Measurements from ENCODE around the gene CFAP126.

The CFAP126 gene

GRCh38 chr1:161390559-161390858, 22.8 kb upstream of the CFAP126 start (continued):
- TF ChIP-seq, protein P1, sequence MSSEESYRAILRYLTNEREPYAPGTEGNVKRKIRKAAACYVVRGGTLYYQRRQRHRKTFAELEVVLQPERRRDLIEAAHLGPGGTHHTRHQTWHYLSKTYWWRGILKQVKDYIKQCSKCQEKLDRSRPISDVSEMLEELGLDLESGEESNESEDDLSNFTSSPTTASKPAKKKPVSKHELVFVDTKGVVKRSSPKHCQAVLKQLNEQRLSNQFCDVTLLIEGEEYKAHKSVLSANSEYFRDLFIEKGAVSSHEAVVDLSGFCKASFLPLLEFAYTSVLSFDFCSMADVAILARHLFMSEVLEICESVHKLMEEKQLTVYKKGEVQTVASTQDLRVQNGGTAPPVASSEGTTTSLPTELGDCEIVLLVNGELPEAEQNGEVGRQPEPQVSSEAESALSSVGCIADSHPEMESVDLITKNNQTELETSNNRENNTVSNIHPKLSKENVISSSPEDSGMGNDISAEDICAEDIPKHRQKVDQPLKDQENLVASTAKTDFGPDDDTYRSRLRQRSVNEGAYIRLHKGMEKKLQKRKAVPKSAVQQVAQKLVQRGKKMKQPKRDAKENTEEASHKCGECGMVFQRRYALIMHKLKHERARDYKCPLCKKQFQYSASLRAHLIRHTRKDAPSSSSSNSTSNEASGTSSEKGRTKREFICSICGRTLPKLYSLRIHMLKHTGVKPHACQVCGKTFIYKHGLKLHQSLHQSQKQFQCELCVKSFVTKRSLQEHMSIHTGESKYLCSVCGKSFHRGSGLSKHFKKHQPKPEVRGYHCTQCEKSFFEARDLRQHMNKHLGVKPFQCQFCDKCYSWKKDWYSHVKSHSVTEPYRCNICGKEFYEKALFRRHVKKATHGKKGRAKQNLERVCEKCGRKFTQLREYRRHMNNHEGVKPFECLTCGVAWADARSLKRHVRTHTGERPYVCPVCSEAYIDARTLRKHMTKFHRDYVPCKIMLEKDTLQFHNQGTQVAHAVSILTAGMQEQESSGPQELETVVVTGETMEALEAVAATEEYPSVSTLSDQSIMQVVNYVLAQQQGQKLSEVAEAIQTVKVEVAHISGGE (tag by site-specific recombination; conservative IDR thresholded peaks at IDR 0.05; ENCODE audit: low read depth), result 0 out of 2 replicates have a peak, but pooled peaks have one; percentile 43
- TF ChIP-seq ZNF548 (tag by site-specific recombination; IDR thresholded peaks at IDR 0.05) (no peak), SALL2 (tag by site-specific recombination; IDR thresholded peaks at IDR 0.05; ENCODE audit: borderline replicate concordance) (no peak), ZNF560 (tag by site-specific recombination; IDR thresholded peaks at IDR 0.05; ENCODE audit: borderline replicate concordance) (no peak), ZNF155 (tag by site-specific recombination; IDR thresholded peaks at IDR 0.05) (no peak), ZNF19 (tag by site-specific recombination; IDR thresholded peaks at IDR 0.05; ENCODE audit: low read depth) (no peak), SETDB1 (IDR thresholded peaks at IDR 0.05; ENCODE audit: insufficient read length, low read length) (no peak), ZNF394 (tag by site-specific recombination; IDR thresholded peaks at IDR 0.05; ENCODE audit: borderline replicate concordance) (no peak), PRDM1 (tag by site-specific recombination; IDR thresholded peaks at IDR 0.05) (0 out of 2 replicates have a peak, but pooled peaks have one; percentile 2), ZNF26 (tag by site-specific recombination; IDR thresholded peaks at IDR 0.05) (no peak), WT1 (tag by site-specific recombination; IDR thresholded peaks at IDR 0.05) (no peak), ZNF24 (tag by site-specific recombination; IDR thresholded peaks at IDR 0.05) (no peak), MZF1 (tag by site-specific recombination; IDR thresholded peaks at IDR 0.05; ENCODE audit: borderline replicate concordance) (no peak), BCL11A (tag by site-specific recombination; IDR thresholded peaks at IDR 0.05; ENCODE audit: low read depth) (no peak), ZNF555 (tag by site-specific recombination; conservative IDR thresholded peaks at IDR 0.05) (no peak), ZNF350 (tag by site-specific recombination; IDR thresholded peaks at IDR 0.05) (no peak), ZNF391 (tag by site-specific recombination; IDR thresholded peaks at IDR 0.05; ENCODE audit: borderline replicate concordance, low read depth) (no peak), ZSCAN23 (tag by site-specific recombination; IDR thresholded peaks at IDR 0.05) (no peak), ZNF529 (tag by site-specific recombination; IDR thresholded peaks at IDR 0.05; ENCODE audit: insufficient replicate concordance) (no peak), ZNF658 (tag by site-specific recombination; IDR thresholded peaks at IDR 0.05) (no peak), ZBTB6 (tag by site-specific recombination; IDR thresholded peaks at IDR 0.05) (no peak), ZNF785 (tag by site-specific recombination; IDR thresholded peaks at IDR 0.05) (no peak)
- TF ChIP-seq, protein P2, sequence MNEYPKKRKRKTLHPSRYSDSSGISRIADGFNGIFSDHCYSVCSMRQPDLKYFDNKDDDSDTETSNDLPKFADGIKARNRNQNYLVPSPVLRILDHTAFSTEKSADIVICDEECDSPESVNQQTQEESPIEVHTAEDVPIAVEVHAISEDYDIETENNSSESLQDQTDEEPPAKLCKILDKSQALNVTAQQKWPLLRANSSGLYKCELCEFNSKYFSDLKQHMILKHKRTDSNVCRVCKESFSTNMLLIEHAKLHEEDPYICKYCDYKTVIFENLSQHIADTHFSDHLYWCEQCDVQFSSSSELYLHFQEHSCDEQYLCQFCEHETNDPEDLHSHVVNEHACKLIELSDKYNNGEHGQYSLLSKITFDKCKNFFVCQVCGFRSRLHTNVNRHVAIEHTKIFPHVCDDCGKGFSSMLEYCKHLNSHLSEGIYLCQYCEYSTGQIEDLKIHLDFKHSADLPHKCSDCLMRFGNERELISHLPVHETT (tag by site-specific recombination; IDR thresholded peaks at IDR 0.05), result no peak
- TF ChIP-seq, protein P3, sequence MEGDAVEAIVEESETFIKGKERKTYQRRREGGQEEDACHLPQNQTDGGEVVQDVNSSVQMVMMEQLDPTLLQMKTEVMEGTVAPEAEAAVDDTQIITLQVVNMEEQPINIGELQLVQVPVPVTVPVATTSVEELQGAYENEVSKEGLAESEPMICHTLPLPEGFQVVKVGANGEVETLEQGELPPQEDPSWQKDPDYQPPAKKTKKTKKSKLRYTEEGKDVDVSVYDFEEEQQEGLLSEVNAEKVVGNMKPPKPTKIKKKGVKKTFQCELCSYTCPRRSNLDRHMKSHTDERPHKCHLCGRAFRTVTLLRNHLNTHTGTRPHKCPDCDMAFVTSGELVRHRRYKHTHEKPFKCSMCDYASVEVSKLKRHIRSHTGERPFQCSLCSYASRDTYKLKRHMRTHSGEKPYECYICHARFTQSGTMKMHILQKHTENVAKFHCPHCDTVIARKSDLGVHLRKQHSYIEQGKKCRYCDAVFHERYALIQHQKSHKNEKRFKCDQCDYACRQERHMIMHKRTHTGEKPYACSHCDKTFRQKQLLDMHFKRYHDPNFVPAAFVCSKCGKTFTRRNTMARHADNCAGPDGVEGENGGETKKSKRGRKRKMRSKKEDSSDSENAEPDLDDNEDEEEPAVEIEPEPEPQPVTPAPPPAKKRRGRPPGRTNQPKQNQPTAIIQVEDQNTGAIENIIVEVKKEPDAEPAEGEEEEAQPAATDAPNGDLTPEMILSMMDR (tag by site-specific recombination; IDR thresholded peaks at IDR 0.05), result no peak
- TF ChIP-seq, protein P4, sequence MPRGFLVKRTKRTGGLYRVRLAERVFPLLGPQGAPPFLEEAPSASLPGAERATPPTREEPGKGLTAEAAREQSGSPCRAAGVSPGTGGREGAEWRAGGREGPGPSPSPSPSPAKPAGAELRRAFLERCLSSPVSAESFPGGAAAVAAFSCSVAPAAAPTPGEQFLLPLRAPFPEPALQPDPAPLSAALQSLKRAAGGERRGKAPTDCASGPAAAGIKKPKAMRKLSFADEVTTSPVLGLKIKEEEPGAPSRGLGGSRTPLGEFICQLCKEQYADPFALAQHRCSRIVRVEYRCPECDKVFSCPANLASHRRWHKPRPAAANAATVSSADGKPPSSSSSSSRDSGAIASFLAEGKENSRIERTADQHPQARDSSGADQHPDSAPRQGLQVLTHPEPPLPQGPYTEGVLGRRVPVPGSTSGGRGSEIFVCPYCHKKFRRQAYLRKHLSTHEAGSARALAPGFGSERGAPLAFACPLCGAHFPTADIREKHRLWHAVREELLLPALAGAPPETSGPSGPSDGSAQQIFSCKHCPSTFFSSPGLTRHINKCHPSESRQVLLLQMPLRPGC (tag by site-specific recombination; IDR thresholded peaks at IDR 0.05), result no peak
- TF ChIP-seq, protein P5, sequence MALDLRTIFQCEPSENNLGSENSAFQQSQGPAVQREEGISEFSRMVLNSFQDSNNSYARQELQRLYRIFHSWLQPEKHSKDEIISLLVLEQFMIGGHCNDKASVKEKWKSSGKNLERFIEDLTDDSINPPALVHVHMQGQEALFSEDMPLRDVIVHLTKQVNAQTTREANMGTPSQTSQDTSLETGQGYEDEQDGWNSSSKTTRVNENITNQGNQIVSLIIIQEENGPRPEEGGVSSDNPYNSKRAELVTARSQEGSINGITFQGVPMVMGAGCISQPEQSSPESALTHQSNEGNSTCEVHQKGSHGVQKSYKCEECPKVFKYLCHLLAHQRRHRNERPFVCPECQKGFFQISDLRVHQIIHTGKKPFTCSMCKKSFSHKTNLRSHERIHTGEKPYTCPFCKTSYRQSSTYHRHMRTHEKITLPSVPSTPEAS (tag by site-specific recombination; IDR thresholded peaks at IDR 0.05), result 0 out of 2 replicates have a peak, but pooled peaks have one; percentile 9
- TF ChIP-seq, protein P6, sequence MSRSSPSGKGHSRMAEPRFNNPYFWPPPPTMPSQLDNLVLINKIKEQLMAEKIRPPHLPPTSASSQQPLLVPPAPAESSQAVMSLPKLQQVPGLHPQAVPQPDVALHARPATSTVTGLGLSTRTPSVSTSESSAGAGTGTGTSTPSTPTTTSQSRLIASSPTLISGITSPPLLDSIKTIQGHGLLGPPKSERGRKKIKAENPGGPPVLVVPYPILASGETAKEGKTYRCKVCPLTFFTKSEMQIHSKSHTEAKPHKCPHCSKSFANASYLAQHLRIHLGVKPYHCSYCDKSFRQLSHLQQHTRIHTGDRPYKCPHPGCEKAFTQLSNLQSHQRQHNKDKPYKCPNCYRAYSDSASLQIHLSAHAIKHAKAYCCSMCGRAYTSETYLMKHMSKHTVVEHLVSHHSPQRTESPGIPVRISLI (tag by site-specific recombination; IDR thresholded peaks at IDR 0.05), result no peak
